ENCODE results near the gene SH3BP4. TPM values are rescaled to one million over a fixed set of nuclear protein-coding genes. Genes with fewer than 3 reads are reported as not detected.

The SH3BP4 gene
- total and polyA plus RNA-seq, 2 of the 8 experiments (the other 6 are each of a cell fraction or from before 2014, with no cell fraction given) = 28.3 to 35.4 TPM

- no peak for TF ChIP-seq HDAC2 (IDR thresholded peaks at IDR 0.05; ENCODE audit: borderline replicate concordance in 1 of 2, low read depth in 2 of 2, low read length in 2 of 2)
- no peak for TF ChIP-seq TBP (IDR thresholded peaks at IDR 0.05; ENCODE audit: low read depth, low read length)
- TF ChIP-seq MAX (IDR thresholded peaks at IDR 0.05) = no peak
- no peak for TF ChIP-seq KDM4A (IDR thresholded peaks at IDR 0.05; ENCODE audit: low read depth, low read length, severe bottlenecking)
- no peak for TF ChIP-seq SP1 (IDR thresholded peaks at IDR 0.05; ENCODE audit: low read depth, low read length)
- no peak for TF ChIP-seq EP300 (IDR thresholded peaks at IDR 0.05; ENCODE audit: borderline replicate concordance in 1 of 2, low read depth in 2 of 2, low read length in 2 of 2)
- no peak for TF ChIP-seq FOSL1 (IDR thresholded peaks at IDR 0.05; ENCODE audit: insufficient read depth, low read depth, low read length)
- TF ChIP-seq BCL11A (IDR thresholded peaks at IDR 0.05; ENCODE audit: low read depth in 2 of 2, low read length in 2 of 2) = no peak
Measured at GRCh38 chr2:235064976-235065375, 113.2 kb downstream of the SH3BP4 start (continued).
